BE2C (cell line): ENCODE measurements around the gene SLC25A29.

Source experiments
- DNase-seq: peaks from one replicate; pipeline ENCODE4 v3.0.0-alpha.2; 2020
- H3K27me3 ChIP-seq: fragments of 250-450 bp; sonication (Bioruptor Pico); 2 replicates; pipeline ENCODE4 v1.5.1; 2020; ENCODE audit warnings: mild to moderate bottlenecking
- H3K36me3 ChIP-seq: fragments of 250-450 bp; sonication (Bioruptor Pico); 2 replicates; pipeline ENCODE4 v1.5.1; 2020; ENCODE audit warnings: mild to moderate bottlenecking
- H3K4me1 ChIP-seq: fragments of 250-450 bp; sonication (Bioruptor Pico); 2 replicates; pipeline ENCODE4 v1.5.1; 2020
- H3K4me3 ChIP-seq: 2 replicates; pipeline ENCODE4 v1.5.1; 2011; ENCODE audit warnings: low read depth, low read length
- H3K9me3 ChIP-seq: fragments of 250-450 bp; sonication (Bioruptor Pico); 2 replicates; pipeline ENCODE4 v1.5.1; 2020
- CTCF ChIP-seq: IDR thresholded peaks from 2 replicates; pipeline ENCODE4 v1.5.1; 2012; ENCODE audit warnings: mild to moderate bottlenecking, low read depth, low read length

The SLC25A29 gene

GRCh38 chr14:100322138-100322957 is 16.1 kb upstream of the SLC25A29 start:
- no peak for TF ChIP-seq CTCF
- Histone ChIP-seq H3K27me3 (no peaks in the 10 kb centered on the region), H3K36me3 (no peaks in the 10 kb centered on the region), H3K4me1 (no peaks in the 10 kb centered on the region), H3K4me3 (no peak overlapping the region), H3K9me3 (no peaks in the 10 kb centered on the region)
- DNase-seq: no peak

- Histone ChIP-seq H3K4me1 (no peaks in the 10 kb centered on the region), H3K27me3 (no peaks in the 10 kb centered on the region)
- DNase-seq: no peak
Observed at GRCh38 chr14:100321473-100322137, 15.4 kb upstream of the SLC25A29 start.

GRCh38 chr14:100320157-100320856 is 14.1 kb upstream of the SLC25A29 start:
- Histone ChIP-seq H3K4me1 (no peaks in the 10 kb centered on the region), H3K36me3 (no peaks in the 10 kb centered on the region), H3K9me3 (no peaks in the 10 kb centered on the region), H3K4me3 (no peak overlapping the region), H3K27me3 (no peaks in the 10 kb centered on the region)
- no peak for TF ChIP-seq CTCF
- no peak for DNase-seq

More at GRCh38 chr14:100321473-100322137, 15.4 kb upstream of the SLC25A29 start:
- Histone ChIP-seq H3K4me3 (no peak overlapping the region), H3K9me3 (no peaks in the 10 kb centered on the region), H3K36me3 (no peaks in the 10 kb centered on the region)
- no peak for TF ChIP-seq CTCF

- no peaks in the 10 kb centered on the region for H3K4me1 ChIP-seq
- H3K27me3 ChIP-seq: no peaks in the 10 kb centered on the region
- H3K36me3 ChIP-seq: no peaks in the 10 kb centered on the region
- TF ChIP-seq CTCF: peak; percentile 25
- no peaks in the 10 kb centered on the region for H3K9me3 ChIP-seq
- H3K4me3 ChIP-seq: no peak overlapping the region
- no peak for DNase-seq
Observed at GRCh38 chr14:100317912-100318808, 11.9 kb upstream of the SLC25A29 start.

- TF ChIP-seq CTCF: no peak
- DNase-seq: no peak
- Histone ChIP-seq H3K27me3 (no peaks in the 10 kb centered on the region), H3K4me1 (no peaks in the 10 kb centered on the region), H3K9me3 (no peaks in the 10 kb centered on the region), H3K36me3 (no peaks in the 10 kb centered on the region), H3K4me3 (no peak overlapping the region)
Observed at GRCh38 chr14:100317389-100317788, 11.1 kb upstream of the SLC25A29 start.
